IMR-90 (cell line): ENCODE measurements around the gene DUXA.

Experiments used
- CTCF ChIP-seq: conservative IDR thresholded peaks from 2 replicates; pipeline ENCODE4 v1.5.1; 2012; ENCODE audit warnings: mild to moderate bottlenecking, low read depth, low read length, improper control_type of control experiment
- POLR2A ChIP-seq: IDR thresholded peaks from 2 replicates; pipeline ENCODE4 v1.6.1; 2012; ENCODE audit warnings: mild to moderate bottlenecking, low read depth, low read length

- TF ChIP-seq POLR2A, result no peak
- no peak for TF ChIP-seq CTCF
Observed at GRCh38 chr19:57210381-57210780, 43.1 kb upstream of the DUXA start.
